Loucy (cell line): Measurements from ENCODE around the gene OTP.

Experiments used
- EZH2phosphoT487 ChIP-seq: fragments of 200-600 bp; IDR thresholded peaks from 2 replicates; pipeline ENCODE4 v1.6.1; 2018; ENCODE audit warnings: antibody characterized with exemption, mild to moderate bottlenecking, moderate library complexity, borderline replicate concordance
- TF ChIP-seq, protein P1 (sequence below): fragments of 200-600 bp; sonication (generic); conservative IDR thresholded peaks from 2 replicates; pipeline ENCODE4 v1.5.1; 2014; ENCODE audit warnings: mild to moderate bottlenecking, antibody characterized with exemption, low read length

DNA sequence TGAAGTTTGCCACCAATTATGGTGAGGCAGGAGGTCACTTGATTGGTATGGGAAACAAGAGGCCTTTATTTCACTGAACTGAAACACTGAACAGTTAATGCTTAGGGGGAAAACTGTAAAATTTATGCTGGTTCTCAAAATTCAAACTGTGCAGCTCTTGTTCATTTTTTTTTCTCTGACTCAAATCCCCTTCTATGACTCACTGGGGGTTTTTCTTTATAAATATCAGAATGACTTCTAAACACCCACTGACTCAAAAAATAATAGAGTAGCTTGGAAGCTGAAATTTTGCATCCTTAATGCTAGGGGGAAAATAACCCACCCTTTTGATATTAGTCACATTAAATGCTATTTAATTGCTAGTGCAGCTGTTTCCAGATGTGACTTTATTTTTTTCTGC is 24.1 kb upstream of the OTP start:
- TF ChIP-seq, protein P1, sequence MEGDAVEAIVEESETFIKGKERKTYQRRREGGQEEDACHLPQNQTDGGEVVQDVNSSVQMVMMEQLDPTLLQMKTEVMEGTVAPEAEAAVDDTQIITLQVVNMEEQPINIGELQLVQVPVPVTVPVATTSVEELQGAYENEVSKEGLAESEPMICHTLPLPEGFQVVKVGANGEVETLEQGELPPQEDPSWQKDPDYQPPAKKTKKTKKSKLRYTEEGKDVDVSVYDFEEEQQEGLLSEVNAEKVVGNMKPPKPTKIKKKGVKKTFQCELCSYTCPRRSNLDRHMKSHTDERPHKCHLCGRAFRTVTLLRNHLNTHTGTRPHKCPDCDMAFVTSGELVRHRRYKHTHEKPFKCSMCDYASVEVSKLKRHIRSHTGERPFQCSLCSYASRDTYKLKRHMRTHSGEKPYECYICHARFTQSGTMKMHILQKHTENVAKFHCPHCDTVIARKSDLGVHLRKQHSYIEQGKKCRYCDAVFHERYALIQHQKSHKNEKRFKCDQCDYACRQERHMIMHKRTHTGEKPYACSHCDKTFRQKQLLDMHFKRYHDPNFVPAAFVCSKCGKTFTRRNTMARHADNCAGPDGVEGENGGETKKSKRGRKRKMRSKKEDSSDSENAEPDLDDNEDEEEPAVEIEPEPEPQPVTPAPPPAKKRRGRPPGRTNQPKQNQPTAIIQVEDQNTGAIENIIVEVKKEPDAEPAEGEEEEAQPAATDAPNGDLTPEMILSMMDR, result no peak
- no peak for TF ChIP-seq EZH2phosphoT487
